Activated T-cell treated with anti-CD3 and anti-CD28 coated beads, Interleukin-2, amount 50 U/mL, for 4 hours (primary cell): ENCODE results near the gene FADS3. TPM values are rescaled to one million over a fixed set of nuclear protein-coding genes. Genes with fewer than 3 reads are reported as not detected.

Experiments
- ATAC-seq, 2 donors: fragments of 200-7000 bp; cut with Tn5 transposase; one replicate each; pipeline ENCODE4 v1.10.0; 2021
- DNase-seq: peaks from one replicate; pipeline ENCODE4 v3.0.0-alpha.2; 2020
- H3K27me3 Mint-ChIP-seq: one replicate; pipeline ENCODE4 v1.8.0; 2021; ENCODE audit warnings: low read depth, mixed read lengths
- H3K36me3 Mint-ChIP-seq: one replicate; pipeline ENCODE4 v1.8.0; 2022; ENCODE audit warnings: mixed read lengths; ENCODE audit not compliant: insufficient read depth
- H3K4me1 Mint-ChIP-seq: one replicate; pipeline ENCODE4 v1.8.0; 2021; ENCODE audit warnings: low read depth, mixed read lengths
- H3K4me3 Mint-ChIP-seq: one replicate; pipeline ENCODE4 v1.8.0; 2021; ENCODE audit warnings: mild to moderate bottlenecking, moderate library complexity, mixed read lengths
- H3K9me3 Mint-ChIP-seq: one replicate; pipeline ENCODE4 v1.8.0; 2021; ENCODE audit warnings: mixed read lengths
- total RNA-seq, 3 donors: library from RNA; stranded (reverse); gene quantifications; one replicate each; pipeline ENCODE4 v1.2.1, GENCODE V29; 2021

FADS3 gene
- total RNA-seq, 3 donors from 2014 or later, result 2.6 to 4.1 (median 2.8) TPM

DNA sequence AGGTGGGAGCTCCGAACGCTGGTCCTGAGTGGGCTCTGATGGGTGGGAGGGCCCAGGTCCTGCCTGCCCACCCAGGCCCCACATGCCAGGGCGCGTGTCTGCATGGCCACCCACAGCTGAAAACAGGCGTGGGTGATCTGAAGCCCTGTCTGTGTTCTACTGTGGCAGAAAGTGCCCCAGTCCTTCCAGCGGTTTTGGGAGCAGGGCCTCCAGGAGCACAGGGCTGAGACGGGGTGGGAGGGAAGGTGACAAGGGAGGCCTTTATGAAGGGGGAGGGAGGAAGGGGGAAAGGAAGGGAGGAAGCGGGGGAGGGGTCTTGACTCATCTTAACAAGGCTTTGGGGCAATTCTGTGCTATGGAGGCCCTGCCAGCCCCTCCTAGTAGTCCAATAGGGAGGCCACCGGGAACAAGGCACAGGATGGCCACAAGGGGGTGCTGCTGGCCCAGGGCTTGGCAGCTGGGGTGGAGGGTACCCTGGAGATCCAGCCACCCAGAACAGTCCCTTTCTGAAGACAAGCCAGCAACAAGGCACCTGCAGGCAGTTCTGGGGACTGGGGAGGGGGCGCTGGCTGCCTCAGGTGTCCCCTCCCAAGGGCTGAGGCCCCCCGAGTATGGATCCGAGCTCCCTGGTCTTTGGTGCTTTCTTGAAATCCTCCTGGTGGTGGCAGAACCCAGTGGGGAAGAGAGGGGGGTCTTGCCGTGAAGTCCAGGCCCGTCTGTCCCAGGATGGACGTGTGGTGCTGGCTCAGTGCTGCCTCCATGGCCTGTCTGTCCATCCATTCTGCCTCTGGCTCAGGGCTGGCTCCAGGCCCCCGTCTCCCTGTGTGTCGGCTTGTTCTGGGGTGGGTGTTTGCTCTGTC is 6.3 kb upstream of the FADS3 start:
- peaks cover 5% of the 10 kb centered on the region for H3K4me1 Mint-ChIP-seq
- no peak overlapping the region for H3K4me3 Mint-ChIP-seq
- ATAC-seq (peak; percentile 62), DNase-seq (peak; percentile 77)
- no peaks in the 10 kb centered on the region for H3K9me3 Mint-ChIP-seq
- no peaks in the 10 kb centered on the region for H3K27me3 Mint-ChIP-seq
- no peaks in the 10 kb centered on the region for H3K36me3 Mint-ChIP-seq

DNA sequence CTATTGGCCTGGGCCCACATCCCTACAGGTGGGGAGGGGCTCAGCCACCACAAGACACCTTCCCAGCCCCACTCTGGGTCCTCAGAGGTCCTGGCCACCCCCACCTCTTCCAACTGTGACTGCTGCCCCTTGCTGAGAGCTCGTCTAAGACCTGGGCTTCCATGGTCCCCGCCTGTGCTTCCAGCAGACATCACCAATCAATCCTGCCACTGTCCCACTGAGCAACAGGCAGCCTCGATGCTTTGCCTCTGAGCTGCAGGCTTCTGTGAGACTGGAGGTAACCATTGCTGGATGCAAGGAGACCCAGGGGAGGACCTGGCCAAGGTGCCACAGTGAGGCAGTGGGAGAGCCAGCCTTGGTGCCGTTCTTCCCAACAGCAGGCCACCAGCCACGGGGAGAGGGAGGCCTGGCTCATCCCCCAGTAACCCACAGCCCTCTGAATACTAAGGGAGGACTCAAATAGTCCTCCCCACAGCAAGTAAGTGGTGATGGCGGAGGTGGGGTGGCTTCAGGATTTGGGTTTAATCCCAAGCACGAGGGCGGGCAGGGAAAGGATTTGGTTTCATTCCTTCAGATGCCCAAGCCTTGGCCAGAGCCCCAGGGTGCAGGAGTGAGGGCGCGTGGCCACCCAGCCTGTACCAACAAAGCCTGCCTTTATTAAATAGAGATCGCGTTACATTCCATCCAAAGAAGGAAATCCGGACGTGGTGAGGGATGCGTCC is 5.5 kb upstream of the FADS3 start:
- H3K9me3 Mint-ChIP-seq, result no peaks in the 10 kb centered on the region
- peaks cover 8% of the 10 kb centered on the region for H3K4me1 Mint-ChIP-seq
- ATAC-seq, result no peak
- H3K36me3 Mint-ChIP-seq, result no peaks in the 10 kb centered on the region
- no peak overlapping the region for H3K4me3 Mint-ChIP-seq
- no peaks in the 10 kb centered on the region for H3K27me3 Mint-ChIP-seq
- DNase-seq, result no peak

DNA sequence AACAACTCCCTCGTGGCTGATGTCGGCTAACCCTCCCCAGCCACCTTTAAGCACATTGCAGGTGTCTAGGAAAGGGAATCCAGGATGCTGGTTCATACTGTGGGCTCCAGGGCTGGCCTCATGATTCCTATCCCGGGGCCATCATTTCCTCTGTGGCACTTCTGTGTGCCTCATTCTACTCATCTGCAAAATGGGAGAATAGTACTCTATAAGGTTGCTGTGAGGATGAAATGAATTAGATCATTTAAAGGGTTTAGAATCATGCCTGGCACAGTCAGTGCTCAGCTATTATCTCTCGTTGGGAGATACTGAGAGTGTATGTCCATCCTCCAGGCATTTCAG is 4.3 kb upstream of the FADS3 start:
- no peak for ATAC-seq
- Mint-ChIP-seq H3K4me1 (peaks cover 10% of the 10 kb centered on the region), H3K4me3 (no peak overlapping the region), H3K36me3 (no peaks in the 10 kb centered on the region), H3K27me3 (no peaks in the 10 kb centered on the region), H3K9me3 (no peaks in the 10 kb centered on the region)
- DNase-seq, result no peak

DNA sequence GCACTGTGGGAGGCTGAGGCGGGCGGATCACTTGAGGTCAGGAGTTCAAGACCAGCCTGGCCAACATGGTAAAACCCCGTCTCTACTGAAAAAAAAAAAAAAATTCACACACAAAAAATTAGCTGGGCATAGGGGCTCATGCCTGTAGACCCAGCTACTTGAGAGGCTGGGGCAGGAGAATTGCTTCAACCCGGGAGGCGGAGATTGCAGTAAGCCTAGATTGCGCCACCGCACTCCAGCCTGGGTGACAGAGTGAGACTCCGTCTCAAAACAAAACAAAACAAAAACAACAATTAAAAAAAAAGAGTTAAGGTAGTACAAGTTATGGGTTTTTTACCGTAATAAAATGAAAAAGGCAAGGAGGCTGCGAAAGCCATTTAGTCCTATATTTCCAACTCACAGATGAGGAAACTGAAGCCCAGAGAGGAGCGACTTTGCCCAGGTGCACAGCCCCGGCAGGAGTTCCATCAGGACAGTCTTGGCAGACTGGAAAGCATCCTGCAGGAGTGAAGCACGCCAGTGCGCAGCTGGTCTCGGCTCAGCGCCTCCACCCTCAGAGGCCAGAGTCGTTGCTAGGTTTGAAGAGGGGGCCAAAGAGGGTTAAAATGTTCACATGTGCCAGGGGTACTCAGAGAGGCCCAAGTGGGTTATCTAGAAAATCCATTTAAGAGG is 3.8 kb upstream of the FADS3 start:
- DNase-seq (no peak), ATAC-seq (no peak)
- no peak overlapping the region for H3K4me3 Mint-ChIP-seq
- H3K9me3 Mint-ChIP-seq, result no peaks in the 10 kb centered on the region
- no peaks in the 10 kb centered on the region for H3K27me3 Mint-ChIP-seq
- H3K36me3 Mint-ChIP-seq, result no peaks in the 10 kb centered on the region
- H3K4me1 Mint-ChIP-seq, result peaks cover 10% of the 10 kb centered on the region

DNA sequence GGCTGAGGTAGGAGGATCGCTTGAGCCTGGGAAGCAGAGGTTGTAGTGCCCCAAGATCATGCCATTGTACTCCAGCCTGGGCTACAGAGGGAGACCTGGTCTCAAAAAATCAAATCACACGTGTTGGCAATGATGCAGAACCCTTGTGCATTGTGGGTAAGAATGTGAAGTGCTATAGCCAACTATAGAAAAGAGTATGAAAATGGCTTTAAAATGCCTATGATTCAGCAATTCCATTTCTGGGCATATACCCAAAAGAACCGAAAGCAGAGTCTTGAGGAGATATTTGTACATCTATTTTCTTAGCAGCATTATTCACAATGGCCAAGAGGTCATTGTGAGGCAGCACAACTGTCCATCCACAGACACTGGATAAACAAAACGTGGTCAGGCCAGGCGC is 2.6 kb upstream of the FADS3 start:
- Mint-ChIP-seq H3K4me1 (peaks cover 5% of the 10 kb centered on the region), H3K4me3 (no peak overlapping the region)
- no peak for DNase-seq

DNA sequence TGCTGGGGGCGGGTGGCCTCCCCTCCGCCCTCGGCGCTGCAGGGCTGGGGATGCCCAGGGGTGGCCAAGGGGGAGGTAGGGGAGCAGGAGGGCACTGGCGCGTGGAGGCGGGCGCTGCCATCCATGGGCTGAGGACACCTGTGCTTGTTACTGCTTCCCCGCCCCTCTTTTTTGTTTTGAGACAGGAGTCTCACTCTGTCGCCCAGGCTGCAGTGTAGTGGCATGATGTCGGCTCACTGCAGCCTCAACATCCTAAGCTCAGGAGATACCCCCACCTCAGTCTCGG is 683 bp upstream of the FADS3 start:
- no peaks in the 10 kb centered on the region for H3K9me3 Mint-ChIP-seq
- no peaks in the 10 kb centered on the region for H3K36me3 Mint-ChIP-seq
- H3K4me3 Mint-ChIP-seq, result peak overlapping the region; percentile 73
- no peak for DNase-seq
- no peaks in the 10 kb centered on the region for H3K27me3 Mint-ChIP-seq
- ATAC-seq, result peak; percentile 42 to 46
- peaks cover 5% of the 10 kb centered on the region for H3K4me1 Mint-ChIP-seq

More for the DNA sequence above, 2.6 kb upstream of the FADS3 start:
- no peaks in the 10 kb centered on the region for H3K27me3 Mint-ChIP-seq
- no peaks in the 10 kb centered on the region for H3K36me3 Mint-ChIP-seq
- no peaks in the 10 kb centered on the region for H3K9me3 Mint-ChIP-seq
- ATAC-seq, result no peak

DNA sequence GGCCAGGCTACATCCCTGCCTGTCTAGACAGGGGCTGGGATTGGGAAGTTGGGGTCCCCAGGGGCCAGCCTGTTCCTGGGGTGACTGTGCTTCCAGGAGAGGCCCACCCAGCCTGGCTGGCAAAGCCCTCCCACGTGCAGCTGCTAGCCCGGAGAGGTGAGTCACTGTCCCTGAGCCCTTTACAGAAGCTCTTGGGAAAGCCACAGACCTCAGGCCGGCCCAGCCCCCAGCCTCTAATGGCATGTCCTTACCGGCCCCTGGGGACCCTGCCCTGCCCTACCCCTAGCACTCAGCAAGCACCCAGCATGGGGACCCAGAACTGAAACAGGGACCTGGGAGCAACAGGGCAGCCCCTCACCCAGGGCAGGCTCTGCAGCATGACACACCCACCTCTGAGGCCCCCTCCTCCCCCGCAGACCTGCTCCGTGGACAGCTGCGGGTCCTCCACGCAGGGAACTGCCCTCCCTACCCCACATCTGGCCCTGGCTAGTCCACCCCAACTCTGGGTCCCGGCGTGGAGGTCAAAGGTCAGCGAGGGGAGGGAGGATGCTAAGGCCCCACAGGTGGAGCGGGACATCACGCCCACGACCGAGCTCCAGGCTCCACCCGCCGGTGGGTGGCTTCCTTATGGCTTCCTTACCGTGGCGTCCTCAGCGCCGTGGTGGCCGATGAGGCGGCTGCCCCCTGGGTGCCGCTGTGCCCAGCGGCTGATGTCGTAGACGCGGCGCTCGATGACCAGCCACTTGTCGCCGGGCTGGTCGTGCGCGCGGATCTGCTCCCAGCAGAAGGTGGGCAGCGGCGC is 615 bp downstream of the FADS3 start:
- Mint-ChIP-seq H3K9me3 (no peaks in the 10 kb centered on the region), H3K27me3 (no peaks in the 10 kb centered on the region), H3K4me3 (peak overlapping the region; percentile 72), H3K4me1 (peaks cover 5% of the 10 kb centered on the region), H3K36me3 (no peaks in the 10 kb centered on the region)
- DNase-seq (peak; percentile 17), ATAC-seq (peak; percentile 29 to 39)

DNA sequence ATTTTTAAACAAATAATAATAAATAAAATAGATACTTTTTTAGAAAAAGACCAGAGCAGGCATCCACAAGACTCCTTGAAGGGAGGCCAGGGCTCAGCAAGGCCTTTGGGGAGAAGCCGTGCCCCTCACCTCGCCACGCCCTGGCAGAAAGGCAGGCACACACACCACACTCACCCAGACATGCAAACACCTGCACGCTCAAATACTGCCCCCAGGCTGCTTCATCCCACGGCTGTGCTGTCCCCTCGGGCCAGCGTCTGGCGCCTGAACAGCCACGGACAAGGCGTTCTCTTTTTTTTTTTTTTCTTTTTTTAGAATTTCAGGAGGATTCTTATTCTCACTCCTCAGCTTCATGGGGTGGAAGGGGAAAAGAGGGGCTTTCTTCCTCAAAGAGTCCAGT is 1.5 kb downstream of the FADS3 start:
- DNase-seq (no peak), ATAC-seq (no peak)
- Mint-ChIP-seq H3K4me1 (peaks cover 5% of the 10 kb centered on the region), H3K36me3 (no peaks in the 10 kb centered on the region), H3K4me3 (peak overlapping the region; percentile 40), H3K27me3 (no peaks in the 10 kb centered on the region), H3K9me3 (no peaks in the 10 kb centered on the region)

DNA sequence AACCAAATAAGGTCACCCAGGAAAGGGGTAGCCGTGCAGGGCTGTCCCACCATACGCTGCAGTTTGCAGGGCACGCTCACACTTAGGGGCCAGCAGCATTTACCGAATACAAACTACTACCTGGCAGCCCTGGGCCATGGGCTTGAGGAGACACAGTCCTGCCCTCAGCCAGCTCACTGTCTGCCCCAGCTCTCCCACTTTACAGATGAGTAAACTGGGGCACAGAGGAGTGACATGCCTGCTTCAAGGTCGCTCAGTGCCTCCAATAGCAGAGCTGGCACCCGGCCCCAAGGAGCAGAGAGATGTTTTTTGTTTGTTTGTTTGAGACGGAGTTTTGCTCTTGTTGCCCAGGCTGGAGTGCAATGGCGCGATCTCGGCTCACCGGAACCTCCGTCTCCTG is 2.8 kb downstream of the FADS3 start:
- Mint-ChIP-seq H3K9me3 (no peaks in the 10 kb centered on the region), H3K4me3 (no peak overlapping the region), H3K27me3 (no peaks in the 10 kb centered on the region), H3K36me3 (no peaks in the 10 kb centered on the region), H3K4me1 (peaks cover 5% of the 10 kb centered on the region)
- no peak for ATAC-seq
- DNase-seq, result no peak

DNA sequence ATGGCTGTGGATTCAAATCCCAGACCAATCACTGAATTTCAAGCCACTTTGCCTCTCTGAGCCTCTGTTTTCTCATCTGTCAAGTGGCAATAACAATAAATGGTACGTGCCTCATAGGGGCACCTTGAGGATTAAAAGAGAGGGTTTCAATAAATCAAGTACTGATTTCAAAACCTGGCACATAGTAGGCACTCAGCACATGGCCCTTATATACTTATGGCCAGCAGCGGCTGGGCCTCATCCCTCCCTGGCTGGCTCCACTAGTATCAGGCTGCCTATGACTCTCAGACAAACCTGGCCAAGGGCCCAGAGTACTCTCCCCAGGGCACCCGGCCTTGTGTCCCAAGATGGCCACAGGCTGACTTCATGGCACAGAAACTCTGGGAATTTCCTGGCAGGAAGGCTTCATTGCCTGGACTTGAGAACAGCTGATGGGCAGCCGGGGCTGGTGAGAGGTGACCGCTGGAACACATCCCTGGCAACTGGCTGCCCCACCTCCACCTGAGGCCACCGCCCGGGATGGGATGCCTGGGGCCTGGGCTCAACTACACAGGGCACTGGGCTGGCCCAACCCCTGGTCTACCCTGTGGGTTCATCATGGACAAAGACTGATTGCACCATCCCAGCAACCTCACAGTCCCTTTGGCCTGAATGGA is 3.4 kb downstream of the FADS3 start:
- Mint-ChIP-seq H3K27me3 (no peaks in the 10 kb centered on the region), H3K9me3 (no peaks in the 10 kb centered on the region), H3K4me3 (no peak overlapping the region), H3K36me3 (no peaks in the 10 kb centered on the region), H3K4me1 (peaks cover 5% of the 10 kb centered on the region)
- DNase-seq, result no peak
- ATAC-seq, result no peak

DNA sequence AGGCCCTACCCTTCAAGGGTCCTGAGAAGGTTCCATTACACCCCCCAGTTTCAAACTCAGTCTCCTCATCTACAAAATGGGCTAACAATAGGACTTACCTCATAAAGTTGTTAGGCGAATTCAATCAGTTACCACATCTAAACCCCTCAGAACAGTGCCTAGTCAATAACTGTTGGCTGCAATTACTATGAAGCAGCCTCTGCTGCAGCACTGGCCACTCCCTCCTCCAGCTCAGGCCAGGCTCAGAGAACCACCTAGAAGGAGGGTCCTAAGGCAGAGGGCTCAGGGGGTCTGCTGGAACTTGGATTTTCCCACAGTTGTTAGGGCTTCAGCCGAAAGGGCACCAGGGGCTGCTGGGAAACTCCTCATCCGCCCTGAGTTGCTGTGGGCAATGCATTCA is 4.7 kb downstream of the FADS3 start:
- no peak overlapping the region for H3K4me3 Mint-ChIP-seq
- no peaks in the 10 kb centered on the region for H3K36me3 Mint-ChIP-seq
- no peak for ATAC-seq
- H3K27me3 Mint-ChIP-seq, result no peaks in the 10 kb centered on the region
- peaks cover 2% of the 10 kb centered on the region for H3K4me1 Mint-ChIP-seq
- no peak for DNase-seq
- H3K9me3 Mint-ChIP-seq, result no peaks in the 10 kb centered on the region

DNA sequence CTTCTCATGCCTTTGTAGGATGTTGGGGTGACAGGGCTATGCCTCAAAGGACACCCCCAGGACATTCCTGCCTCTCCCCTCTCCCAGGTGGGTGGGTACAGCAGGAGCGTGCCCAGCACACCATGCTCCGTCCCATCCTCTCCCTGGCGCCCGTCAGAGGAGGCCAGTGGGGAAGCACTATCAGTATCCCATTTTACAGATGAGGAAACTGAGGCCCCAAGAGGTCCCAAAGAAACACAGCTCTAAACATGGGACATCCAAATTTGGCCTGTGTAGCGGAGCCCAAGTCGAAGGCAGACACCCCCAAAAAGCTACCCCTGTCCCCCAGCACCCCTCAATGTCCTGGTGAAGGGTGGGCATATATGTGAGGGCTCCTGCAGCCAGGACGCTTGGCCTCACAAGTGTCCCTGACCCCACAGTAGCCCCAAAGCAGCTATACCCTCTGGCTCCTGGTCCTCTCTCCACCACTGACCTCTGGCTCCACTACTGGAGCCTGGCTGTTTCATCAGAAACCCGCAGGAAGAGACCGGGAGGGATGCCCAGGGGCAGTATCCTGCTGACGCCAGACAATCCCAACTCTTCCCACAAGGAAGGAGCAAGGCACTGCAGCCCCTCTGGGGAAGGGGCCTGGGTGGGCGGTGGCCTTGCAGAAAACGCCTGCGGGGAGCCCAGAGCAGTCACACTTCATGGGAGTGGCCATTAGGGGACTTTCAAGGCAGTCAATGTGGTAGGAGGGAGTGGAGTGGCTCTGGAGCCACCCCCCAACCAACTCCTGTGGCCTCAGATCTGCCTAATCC is 5.4 kb downstream of the FADS3 start:
- Mint-ChIP-seq H3K4me1 (peaks cover 2% of the 10 kb centered on the region), H3K9me3 (no peaks in the 10 kb centered on the region), H3K4me3 (no peak overlapping the region), H3K36me3 (no peaks in the 10 kb centered on the region), H3K27me3 (no peaks in the 10 kb centered on the region)
- ATAC-seq (no peak), DNase-seq (no peak)

DNA sequence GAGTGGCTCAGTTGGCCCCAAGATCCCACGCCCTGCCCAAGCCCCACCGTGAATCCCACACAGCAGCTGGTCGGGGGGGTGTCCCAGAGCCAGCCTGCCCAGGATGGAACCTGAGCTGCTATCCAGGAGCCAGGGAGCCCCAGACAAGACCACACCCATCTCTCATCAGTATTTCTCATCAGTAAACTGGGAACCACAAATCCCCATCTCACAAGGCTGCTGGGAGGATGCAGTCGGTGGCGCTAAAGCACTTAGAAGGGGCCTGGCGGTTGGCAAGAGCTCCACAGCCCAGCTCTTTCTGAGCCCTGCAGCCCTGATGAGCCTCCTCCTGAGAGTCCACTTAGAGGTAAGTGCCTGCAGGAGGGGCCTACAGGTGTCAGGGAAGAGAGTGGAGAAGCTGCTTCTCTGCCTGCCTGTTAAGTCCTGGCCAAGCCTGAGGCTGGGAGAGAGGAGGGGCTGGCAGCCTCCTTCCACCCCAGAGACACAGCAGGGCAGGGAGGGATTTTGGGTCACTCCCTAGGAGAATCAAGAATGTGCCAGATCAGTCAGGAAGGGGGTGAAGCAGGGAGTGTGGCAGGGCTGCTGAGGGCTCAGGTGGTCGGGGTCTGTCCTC is 6.1 kb downstream of the FADS3 start:
- DNase-seq (no peak), ATAC-seq (no peak)
- Mint-ChIP-seq H3K36me3 (no peaks in the 10 kb centered on the region), H3K9me3 (no peaks in the 10 kb centered on the region), H3K4me1 (no peaks in the 10 kb centered on the region), H3K4me3 (no peak overlapping the region), H3K27me3 (no peaks in the 10 kb centered on the region)
